GM19372 (cell line): ENCODE data around the gene VEZT.

Source experiments
- ATAC-seq: cut with Tn5 transposase; IDR thresholded peaks from one replicate; pipeline ENCODE4 v1.9.1; 2021; ENCODE audit warnings: mild to moderate bottlenecking, low read depth, moderate library complexity; ENCODE audit not compliant: unreplicated experiment

The VEZT gene

DNA sequence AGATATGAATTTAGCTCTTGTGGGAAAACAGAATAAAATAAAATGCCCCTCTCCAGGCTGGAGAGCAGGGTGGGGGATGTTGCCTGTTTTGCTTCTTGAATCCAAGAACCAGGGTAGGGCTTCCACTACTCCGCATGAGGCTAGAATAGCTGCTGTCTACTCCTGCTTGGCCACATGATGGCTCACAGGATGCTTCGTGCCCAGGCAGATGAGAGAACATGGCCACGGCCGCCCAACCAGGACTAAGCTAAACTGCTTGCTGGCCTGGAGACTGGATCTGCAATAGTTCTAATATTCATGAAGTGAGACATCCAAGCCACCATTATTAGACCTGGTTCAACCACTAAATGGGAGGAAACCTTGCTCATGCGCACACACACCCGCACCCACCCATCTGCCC lies 134.1 kb downstream of the VEZT start:
- ATAC-seq = no peak
